Activated CD4-positive, alpha-beta memory T cell treated with anti-CD3 and anti-CD28 coated beads for 36 hours (primary cell): ENCODE data around the gene SAMD8. TPM values are rescaled to one million over a fixed set of nuclear protein-coding genes. Genes with fewer than 3 reads are reported as not detected.
"Not testable (repeated sequence)": the region's sequence is repeated elsewhere in the genome, so short reads cannot be mapped to it uniquely, and the experiment has no call there.

Experiments used
- CTCF ChIA-PET: fragments of 350-600 bp; sonication (Branson Sonifier 250); formaldehyde crosslinking; loops from one replicate; lab custom pipeline; 2021; ENCODE audit warnings: antibody characterized with exemption, inconsistent platforms; lab: Charles Lee
- POLR2A ChIA-PET: fragments of 350-600 bp; sonication (Branson Sonifier 250); formaldehyde crosslinking; loops from one replicate; lab custom pipeline; 2021; ENCODE audit warnings: antibody characterized with exemption; lab: Charles Lee
- DNase-seq: peaks from one replicate; pipeline ENCODE4 v3.0.0-alpha.2; 2020
- H3K27ac Mint-ChIP-seq: one replicate; pipeline ENCODE4 v1.8.0; 2021; ENCODE audit warnings: mixed read lengths
- H3K27me3 Mint-ChIP-seq: one replicate; pipeline ENCODE4 v1.8.0; 2021; ENCODE audit warnings: mixed read lengths
- H3K36me3 Mint-ChIP-seq: one replicate; pipeline ENCODE4 v1.8.0; 2021; ENCODE audit warnings: mixed read lengths
- H3K4me1 Mint-ChIP-seq: one replicate; pipeline ENCODE4 v1.8.0; 2021; ENCODE audit warnings: low read depth, mixed read lengths
- H3K4me3 Mint-ChIP-seq: one replicate; pipeline ENCODE4 v1.8.0; 2021; ENCODE audit warnings: mild to moderate bottlenecking, mixed read lengths
- H3K9me3 Mint-ChIP-seq: one replicate; pipeline ENCODE4 v1.8.0; 2021; ENCODE audit warnings: mixed read lengths
- intact Hi-C: fragments of 100-400 bp; cut with micrococcal nuclease; formaldehyde crosslinking; loops from one replicate; pipeline ENCODE4 v1.15.1; 2023
- total RNA-seq, 2 experiments: library from RNA; stranded (reverse); gene quantifications; one replicate each; pipeline ENCODE4 v1.2.3, GENCODE V29; 2021

The SAMD8 gene
- total RNA-seq, 2 experiments from 2014 or later: 18.5 to 20.5 TPM

DNA sequence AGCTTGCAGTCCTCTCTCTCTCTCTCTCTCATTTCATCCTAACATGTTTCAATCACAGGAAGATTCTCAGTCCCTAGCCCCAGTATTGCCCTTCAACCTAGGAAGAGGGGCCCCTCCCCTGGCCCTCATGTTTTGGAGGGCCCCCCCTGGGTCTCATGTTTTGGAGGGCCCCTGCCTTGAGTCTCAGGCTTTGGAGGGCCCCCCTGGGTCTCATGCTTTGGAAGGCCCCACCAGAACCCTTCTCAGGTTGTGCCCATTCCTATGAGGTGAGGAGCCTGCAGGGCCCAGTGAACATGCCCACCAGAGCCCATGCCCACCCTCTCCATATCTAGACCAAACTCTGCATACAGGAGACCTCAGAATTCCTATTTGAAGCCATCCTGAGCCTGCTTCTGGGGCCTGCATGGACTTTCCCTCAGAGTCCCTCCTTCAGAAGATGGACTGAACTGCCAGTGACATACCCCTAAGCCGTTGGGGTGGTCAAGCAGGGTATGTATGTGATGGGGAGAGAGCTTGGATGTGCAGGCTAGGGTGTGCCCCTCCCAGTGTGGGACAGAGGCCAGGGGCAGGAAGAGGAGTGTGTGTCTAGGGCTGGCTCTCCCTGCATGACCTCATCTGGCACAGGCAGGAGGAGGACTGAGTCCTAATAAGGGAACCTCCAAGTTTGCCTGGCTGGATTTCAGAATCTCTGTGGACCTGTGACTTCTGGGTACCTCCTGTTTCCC lies 91.0 kb downstream of the SAMD8 start:
- CTCF ChIA-PET: no interaction called here
- H3K4me1 Mint-ChIP-seq: no peaks in the 10 kb centered on the region
- no peak for DNase-seq
- intact Hi-C loops: no loop called here
- H3K4me3 Mint-ChIP-seq: no peak overlapping the region
- POLR2A ChIA-PET: no interaction called here
- no peak overlapping the region for H3K27ac Mint-ChIP-seq
- no peaks in the 10 kb centered on the region for H3K9me3 Mint-ChIP-seq
- H3K36me3 Mint-ChIP-seq: no peaks in the 10 kb centered on the region
- H3K27me3 Mint-ChIP-seq: no peaks in the 10 kb centered on the region

DNA sequence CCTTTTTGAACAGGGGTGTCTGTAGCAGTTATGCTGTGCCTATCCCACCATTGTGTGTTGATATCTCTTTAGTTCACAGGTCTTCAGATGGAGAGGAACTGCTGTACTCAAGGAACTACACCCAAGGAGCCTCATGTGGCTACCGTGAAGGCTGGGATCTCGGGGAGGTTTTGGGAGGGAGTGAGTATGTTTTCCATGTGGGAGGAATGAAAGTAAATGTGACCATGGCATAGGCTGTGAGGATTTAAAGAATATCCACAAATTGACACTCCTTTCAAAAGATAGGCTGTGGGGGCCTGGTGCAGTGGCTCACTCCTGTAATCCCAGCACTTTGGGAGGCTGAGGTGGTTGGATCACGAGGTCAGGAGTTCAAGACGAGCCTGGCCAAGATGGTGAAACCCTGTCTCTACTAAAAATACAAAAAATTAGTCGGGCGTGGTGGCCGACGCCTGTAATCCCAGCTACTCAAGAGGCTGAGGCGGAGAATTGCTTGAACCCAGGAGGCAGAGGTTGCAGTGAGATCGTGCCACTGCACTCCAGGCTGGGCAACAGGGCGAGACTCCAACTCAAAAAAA lies 91.7 kb downstream of the SAMD8 start:
- intact Hi-C loops, H3K4me3 Mint-ChIP-seq, POLR2A ChIA-PET, H3K27me3 Mint-ChIP-seq, H3K4me1 Mint-ChIP-seq, H3K9me3 Mint-ChIP-seq, DNase-seq, H3K27ac Mint-ChIP-seq, H3K36me3 Mint-ChIP-seq, CTCF ChIA-PET: not testable (repeated sequence)

DNA sequence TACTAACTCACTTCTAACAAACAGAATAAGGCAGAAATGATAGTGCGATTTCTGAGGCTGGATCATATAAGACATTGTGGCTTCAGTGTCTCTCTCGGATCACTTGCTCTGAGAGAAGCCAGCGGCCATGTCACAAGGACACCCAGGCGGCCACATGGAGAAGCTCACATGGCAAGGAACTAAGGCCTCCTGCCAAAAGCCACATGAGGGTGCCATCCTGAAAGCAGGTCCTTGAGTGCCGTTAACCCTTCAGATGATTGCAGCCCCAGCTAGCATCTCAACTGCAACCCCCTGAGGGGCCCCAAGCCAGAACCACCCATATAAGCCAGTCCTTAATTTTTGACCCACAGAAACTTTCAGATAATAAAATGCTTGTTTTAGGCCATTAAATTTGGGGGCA lies 92.3 kb downstream of the SAMD8 start:
- ChIA-PET POLR2A (no interaction called here), CTCF (interaction anchor here (1.4 kb wide), 1 partner anchor 27 kb away, joined by 8 read pairs; no protein-coding TSS in a partner anchor)
- no peak for DNase-seq
- H3K4me1 Mint-ChIP-seq: peaks cover 8% of the 10 kb centered on the region
- no peaks in the 10 kb centered on the region for H3K9me3 Mint-ChIP-seq
- H3K4me3 Mint-ChIP-seq: no peak overlapping the region
- H3K27ac Mint-ChIP-seq: no peak overlapping the region
- no peaks in the 10 kb centered on the region for H3K36me3 Mint-ChIP-seq
- no peaks in the 10 kb centered on the region for H3K27me3 Mint-ChIP-seq
- intact Hi-C loops: no loop called here

GRCh38 chr10:75205908-75206307 lies 94.5 kb downstream of the SAMD8 start:
- no peaks in the 10 kb centered on the region for H3K27me3 Mint-ChIP-seq
- H3K4me3 Mint-ChIP-seq: no peak overlapping the region
- ChIA-PET CTCF (interaction anchor here (1.6 to 1.7 kb wide), 2 partner anchors 18 to 30 kb away, joined by 3 to 5 read pairs; partner anchors contain the start of gene COMTD1), POLR2A (no interaction called here)
- DNase-seq: no peak
- no peak overlapping the region for H3K27ac Mint-ChIP-seq
- intact Hi-C loops: no loop called here
- H3K9me3 Mint-ChIP-seq: no peaks in the 10 kb centered on the region
- peaks cover 11% of the 10 kb centered on the region for H3K4me1 Mint-ChIP-seq
- H3K36me3 Mint-ChIP-seq: no peaks in the 10 kb centered on the region

- H3K4me3 Mint-ChIP-seq, POLR2A ChIA-PET, H3K36me3 Mint-ChIP-seq, H3K27ac Mint-ChIP-seq, H3K27me3 Mint-ChIP-seq, intact Hi-C loops, H3K9me3 Mint-ChIP-seq, DNase-seq: not testable (repeated sequence)
- CTCF ChIA-PET: interaction anchor here (0.6 to 1.7 kb wide), 2 partner anchors 19 to 1327 kb away, joined by 3 to 5 read pairs; no protein-coding TSS in a partner anchor
- peaks cover 16% of the 10 kb centered on the region for H3K4me1 Mint-ChIP-seq
Observed at GRCh38 chr10:75206638-75207037, 95.2 kb downstream of the SAMD8 start.

DNA sequence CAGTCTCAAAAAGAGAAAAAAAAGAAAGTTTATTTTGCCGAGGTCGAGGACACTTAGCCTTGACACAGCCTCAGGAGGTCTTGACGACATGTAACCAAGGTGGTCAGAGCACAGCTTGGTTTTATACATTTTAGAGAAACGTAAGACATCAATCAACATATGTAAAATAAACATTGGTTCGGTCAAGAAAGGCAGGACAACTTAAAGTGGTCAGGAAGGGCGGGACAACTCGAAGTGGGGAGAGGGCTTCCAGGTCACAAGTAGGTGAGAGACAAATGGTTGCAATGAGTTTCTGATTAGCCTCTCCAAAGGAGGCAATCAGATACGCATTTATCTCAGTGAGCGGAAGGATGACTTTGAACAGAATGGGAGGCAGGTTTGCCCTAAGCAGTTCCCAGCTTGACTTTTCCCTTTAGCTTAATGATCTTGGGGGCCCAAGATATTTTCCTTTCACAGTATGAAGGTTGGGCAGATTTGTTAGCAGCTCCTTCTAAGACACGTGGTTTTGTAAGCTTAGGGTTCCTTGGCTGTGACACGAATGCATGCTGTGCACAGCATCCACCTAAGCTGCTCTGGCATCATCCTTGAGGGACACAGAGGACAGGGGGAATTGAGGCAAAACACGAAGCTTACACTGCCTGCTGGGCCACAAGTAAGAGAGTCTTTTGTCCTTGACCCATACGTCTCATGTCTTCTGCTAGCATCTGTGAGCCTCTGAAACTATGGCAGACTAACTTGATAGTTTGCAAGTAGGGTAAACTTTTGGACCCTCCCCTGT lies 95.8 kb downstream of the SAMD8 start:
- Mint-ChIP-seq H3K9me3 (no peaks in the 10 kb centered on the region), H3K27ac (no peak overlapping the region), H3K36me3 (peaks cover 9% of the 10 kb centered on the region), H3K27me3 (no peaks in the 10 kb centered on the region), H3K4me1 (peaks cover 22% of the 10 kb centered on the region), H3K4me3 (no peak overlapping the region)
- ChIA-PET CTCF (interaction anchor here (0.6 to 1.7 kb wide), 4 partner anchors 19 to 1327 kb away, joined by 3 to 5 read pairs (median 4); partner anchors contain the start of gene COMTD1), POLR2A (interaction anchor here (0.5 kb wide), 1 partner anchor 560 kb away, joined by 3 read pairs; no protein-coding TSS in a partner anchor)
- intact Hi-C loops: no loop called here
- DNase-seq: no peak

DNA sequence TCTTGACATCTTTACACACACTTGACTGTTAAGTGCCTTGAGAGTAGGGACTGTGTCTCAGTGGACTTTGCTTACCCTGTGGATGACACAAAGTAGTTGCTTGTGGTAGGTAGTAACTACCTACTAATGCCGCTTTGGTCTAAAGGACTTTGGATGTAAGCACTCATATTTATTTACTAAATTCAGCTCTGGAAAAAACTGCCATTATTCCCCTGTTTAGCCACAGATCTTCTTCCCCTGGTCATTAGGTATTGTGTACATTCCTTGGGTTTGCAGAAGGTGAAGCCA lies 96.3 kb downstream of the SAMD8 start:
- Mint-ChIP-seq H3K27me3 (no peaks in the 10 kb centered on the region), H3K27ac (peak overlapping the region; percentile 67), H3K9me3 (no peaks in the 10 kb centered on the region), H3K36me3 (peaks cover 14% of the 10 kb centered on the region), H3K4me1 (peaks cover 27% of the 10 kb centered on the region), H3K4me3 (no peak overlapping the region)
- no peak for DNase-seq
- ChIA-PET POLR2A (interaction anchor here (0.9 kb wide), 1 partner anchor 20 kb away, joined by 3 read pairs; no protein-coding TSS in a partner anchor), CTCF (interaction anchor here (1.5 to 1.6 kb wide), 2 partner anchors 20 to 28 kb away, joined by 3 to 5 read pairs; partner anchors contain the start of gene COMTD1)
- intact Hi-C loops: no loop called here

DNA sequence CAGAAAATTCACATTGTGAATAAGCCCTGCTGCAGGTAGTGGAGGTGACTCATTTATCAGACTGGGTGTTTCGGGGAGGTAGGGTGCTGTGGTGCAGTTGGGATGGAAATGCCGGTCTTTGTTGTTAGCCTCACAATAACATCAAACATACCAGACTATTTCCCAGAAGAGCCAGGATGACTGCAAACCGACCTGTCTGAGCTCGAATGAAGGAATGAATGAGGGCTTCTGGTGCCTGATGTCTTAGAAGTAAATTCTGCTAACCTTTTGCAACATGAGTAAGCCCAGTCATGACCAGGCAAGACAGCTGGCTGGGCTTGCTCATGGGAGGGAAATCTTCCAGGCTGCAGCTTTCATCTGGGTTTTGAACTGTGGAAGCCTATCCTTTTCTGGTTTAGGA lies 96.7 kb downstream of the SAMD8 start:
- ChIA-PET CTCF (interaction anchor here (1.5 to 1.6 kb wide), 2 partner anchors 20 to 28 kb away, joined by 3 to 5 read pairs; partner anchors contain the start of gene COMTD1), POLR2A (interaction anchor here (0.9 kb wide), 1 partner anchor 20 kb away, joined by 3 read pairs; no protein-coding TSS in a partner anchor)
- Mint-ChIP-seq H3K4me1 (peaks cover 29% of the 10 kb centered on the region), H3K4me3 (peak overlapping the region; percentile 26), H3K36me3 (peaks cover 15% of the 10 kb centered on the region), H3K27ac (peak overlapping the region; percentile 67), H3K9me3 (no peaks in the 10 kb centered on the region), H3K27me3 (no peaks in the 10 kb centered on the region)
- DNase-seq: peak; percentile 40
- intact Hi-C loops: no loop called here

DNA sequence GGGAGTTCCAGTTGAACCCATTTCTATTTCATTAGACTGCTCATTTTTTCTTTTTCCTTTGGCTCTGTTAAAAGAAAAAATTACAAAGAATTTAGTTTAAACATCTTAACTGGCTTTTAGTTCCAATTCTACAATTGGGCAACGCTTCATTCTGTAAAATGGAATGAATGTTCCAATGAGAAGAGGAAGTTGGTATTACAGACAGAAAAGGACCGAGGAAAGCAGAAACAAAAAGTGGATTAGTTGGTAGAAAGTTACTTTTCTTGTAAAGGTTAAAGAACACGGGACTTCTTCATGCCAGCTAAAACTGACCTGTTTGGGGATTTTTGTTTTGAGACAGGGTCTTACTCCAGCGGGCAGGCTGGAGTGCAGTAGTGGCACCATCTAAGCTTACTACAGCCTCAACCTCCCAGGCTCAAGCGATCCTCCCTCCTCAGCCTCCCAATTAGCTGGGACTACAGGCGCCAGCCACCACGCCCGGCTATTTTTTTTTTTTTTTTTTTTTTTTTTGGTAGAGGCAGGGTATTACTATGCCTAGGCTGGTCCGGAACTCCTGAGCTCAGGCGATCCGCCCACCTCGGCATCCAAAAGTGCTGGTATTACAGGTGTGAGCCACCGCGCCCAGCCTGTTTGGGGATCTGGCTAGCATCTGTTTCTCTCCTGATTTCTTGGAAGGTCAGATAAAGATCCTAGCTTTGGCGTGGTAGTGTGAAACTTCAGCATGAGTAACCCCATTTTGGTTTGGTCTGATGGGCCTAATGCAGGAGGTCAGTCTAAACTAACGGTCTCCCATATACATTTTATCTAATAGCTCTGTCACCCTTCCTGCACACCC lies 97.8 kb downstream of the SAMD8 start:
- Mint-ChIP-seq H3K9me3 (no peaks in the 10 kb centered on the region), H3K27me3 (no peaks in the 10 kb centered on the region), H3K36me3 (peaks cover 21% of the 10 kb centered on the region), H3K27ac (peak overlapping the region; percentile 98), H3K4me1 (peaks cover 35% of the 10 kb centered on the region), H3K4me3 (peak overlapping the region; percentile 89)
- intact Hi-C loops: no loop called here
- ChIA-PET POLR2A (interaction anchor here (2.8 to 3.5 kb wide), 4 partner anchors 17 to 98 kb away, joined by 14 to 54 read pairs (median 23); partner anchors contain the start of genes COMTD1 and SAMD8), CTCF (interaction anchor here (5.0 to 5.1 kb wide), 2 partner anchors 22 to 25 kb away, joined by 32 to 98 read pairs; partner anchors contain the start of gene COMTD1)
- peak; percentile 22 for DNase-seq

- Mint-ChIP-seq H3K4me3 (peak overlapping the region; percentile 89), H3K27me3 (no peaks in the 10 kb centered on the region), H3K36me3 (peaks cover 22% of the 10 kb centered on the region), H3K9me3 (no peaks in the 10 kb centered on the region), H3K4me1 (peaks cover 36% of the 10 kb centered on the region), H3K27ac (peak overlapping the region; percentile 98)
- intact Hi-C loops: loop anchor here (1.0 to 2.0 kb wide), 5 partner anchors 20 to 384 kb away; partner anchors contain the start of genes KAT6B and SAMD8
- CTCF ChIA-PET: interaction anchor here (0.6 to 5.1 kb wide), 3 partner anchors 18 to 24 kb away, joined by 3 to 98 read pairs (median 32); partner anchors contain the start of gene COMTD1
- POLR2A ChIA-PET: interaction anchor here (1.2 to 3.5 kb wide), 5 partner anchors 17 to 197 kb away, joined by 3 to 54 read pairs (median 23); partner anchors contain the start of genes COMTD1 and SAMD8
- DNase-seq: peak; percentile 81
Observed at GRCh38 chr10:75209921-75210281, 98.4 kb downstream of the SAMD8 start.
